HG02970 (cell line): ENCODE data around the gene LYRM9.
"Not testable (repeated sequence)": the region's sequence is repeated elsewhere in the genome, so short reads cannot be mapped to it uniquely, and the experiment has no call there.

Experiments used
- ATAC-seq: cut with Tn5 transposase; IDR thresholded peaks from one replicate; pipeline ENCODE4 v1.9.1; 2021; ENCODE audit warnings: mild to moderate bottlenecking, moderate library complexity, moderate number of reproducible peaks; ENCODE audit not compliant: unreplicated experiment, low FRiP score

The LYRM9 gene

DNA sequence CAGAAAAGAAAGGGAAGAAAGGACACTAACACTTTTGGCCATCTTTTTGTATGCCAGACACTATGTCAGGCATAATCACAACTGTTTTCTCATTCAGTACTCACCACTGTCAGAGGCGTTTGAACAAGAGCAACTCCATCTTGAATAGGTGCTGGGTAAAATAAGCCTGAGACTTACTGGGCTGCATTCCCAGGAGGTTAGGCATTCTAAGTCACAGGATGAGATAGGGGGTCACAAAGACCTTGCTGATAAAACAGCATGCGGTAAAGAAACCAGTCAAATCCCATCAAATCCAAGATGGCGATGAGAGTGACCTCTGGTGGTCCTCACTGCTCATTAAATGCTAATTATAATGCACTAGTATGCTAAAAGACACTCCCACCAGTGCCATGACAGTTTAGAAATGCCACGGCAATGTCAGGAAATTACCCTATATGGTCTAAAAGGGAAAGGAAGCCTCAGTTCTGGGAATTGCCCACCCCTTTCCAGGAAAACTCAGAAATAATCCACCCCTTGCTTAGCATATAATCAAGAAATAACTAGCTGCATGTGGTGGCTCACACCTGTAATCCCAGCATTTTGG, 14.9 kb upstream of the LYRM9 start:
- no peak for ATAC-seq

DNA sequence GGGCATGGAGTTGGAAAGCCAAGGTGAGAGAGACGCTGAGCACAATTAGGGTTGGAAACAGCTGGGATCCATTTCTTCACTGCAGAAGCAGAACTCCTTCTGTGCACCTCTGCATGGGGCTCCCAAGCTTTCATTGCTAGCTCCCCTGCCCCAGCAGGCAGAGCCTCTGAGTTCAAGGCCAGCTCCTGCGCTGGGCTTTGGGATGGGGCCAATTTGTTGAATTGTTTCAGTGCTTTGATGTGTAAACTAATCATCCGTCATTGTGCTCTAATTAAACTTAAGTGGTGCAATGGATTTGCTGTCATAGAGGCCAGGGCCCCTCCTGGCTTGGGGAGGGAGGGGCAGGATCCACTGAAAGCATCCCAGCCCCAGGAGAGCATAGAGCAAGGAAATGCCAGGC, 13.5 kb upstream of the LYRM9 start:
- ATAC-seq = no peak

DNA sequence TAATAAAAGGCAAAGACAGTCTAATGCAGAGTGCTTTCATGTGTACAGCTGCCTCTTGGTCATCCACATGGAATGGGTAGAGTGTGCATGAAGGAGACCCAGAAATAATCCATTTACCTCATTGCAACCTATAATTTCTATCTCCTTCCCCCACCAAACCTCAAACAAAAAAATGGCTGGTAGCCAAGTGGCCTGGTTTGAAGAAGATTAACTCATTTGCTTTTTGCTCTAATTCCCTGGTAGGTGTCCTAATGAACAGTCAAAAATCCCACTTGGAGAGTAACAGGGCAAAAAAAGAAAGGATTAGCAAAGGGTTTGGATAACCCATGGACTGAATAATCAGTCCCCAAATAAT, 13.0 kb upstream of the LYRM9 start:
- ATAC-seq = no peak

DNA sequence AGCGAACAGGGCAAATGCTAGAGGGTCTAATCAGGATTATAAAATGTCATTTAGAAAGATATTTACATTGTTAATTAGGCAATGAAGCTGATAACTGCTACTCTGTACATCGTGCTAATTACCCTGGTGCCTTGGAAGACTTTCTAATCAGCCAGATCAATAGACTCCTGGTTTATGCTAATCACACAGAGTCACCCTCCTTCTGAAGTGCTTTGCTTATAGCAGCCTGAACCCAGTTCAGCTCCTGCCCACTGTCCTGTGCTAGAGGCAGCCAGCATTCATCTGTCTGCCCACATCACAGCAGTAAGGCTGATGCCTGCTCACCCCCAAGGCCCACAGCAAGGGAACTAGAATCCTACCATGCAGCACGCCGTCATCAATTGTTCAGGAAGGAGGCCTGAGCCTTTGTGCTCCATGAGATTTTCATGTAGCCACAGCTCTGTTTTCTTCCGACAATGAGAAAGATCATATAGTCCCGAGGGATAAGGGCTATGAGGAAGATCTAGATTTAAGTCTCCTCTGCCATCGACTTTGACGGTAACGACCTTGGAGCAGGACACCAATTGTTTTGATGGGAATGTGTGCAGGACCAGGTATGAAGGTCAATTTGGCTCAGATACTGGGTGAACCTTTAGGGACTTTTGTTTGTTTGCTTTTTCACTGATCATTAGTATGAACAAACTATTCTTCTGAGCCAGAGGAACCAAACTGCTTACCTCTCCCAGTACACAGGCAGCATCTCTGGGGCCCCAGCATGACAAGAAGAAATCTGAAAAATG, 12.5 kb upstream of the LYRM9 start:
- no peak for ATAC-seq

DNA sequence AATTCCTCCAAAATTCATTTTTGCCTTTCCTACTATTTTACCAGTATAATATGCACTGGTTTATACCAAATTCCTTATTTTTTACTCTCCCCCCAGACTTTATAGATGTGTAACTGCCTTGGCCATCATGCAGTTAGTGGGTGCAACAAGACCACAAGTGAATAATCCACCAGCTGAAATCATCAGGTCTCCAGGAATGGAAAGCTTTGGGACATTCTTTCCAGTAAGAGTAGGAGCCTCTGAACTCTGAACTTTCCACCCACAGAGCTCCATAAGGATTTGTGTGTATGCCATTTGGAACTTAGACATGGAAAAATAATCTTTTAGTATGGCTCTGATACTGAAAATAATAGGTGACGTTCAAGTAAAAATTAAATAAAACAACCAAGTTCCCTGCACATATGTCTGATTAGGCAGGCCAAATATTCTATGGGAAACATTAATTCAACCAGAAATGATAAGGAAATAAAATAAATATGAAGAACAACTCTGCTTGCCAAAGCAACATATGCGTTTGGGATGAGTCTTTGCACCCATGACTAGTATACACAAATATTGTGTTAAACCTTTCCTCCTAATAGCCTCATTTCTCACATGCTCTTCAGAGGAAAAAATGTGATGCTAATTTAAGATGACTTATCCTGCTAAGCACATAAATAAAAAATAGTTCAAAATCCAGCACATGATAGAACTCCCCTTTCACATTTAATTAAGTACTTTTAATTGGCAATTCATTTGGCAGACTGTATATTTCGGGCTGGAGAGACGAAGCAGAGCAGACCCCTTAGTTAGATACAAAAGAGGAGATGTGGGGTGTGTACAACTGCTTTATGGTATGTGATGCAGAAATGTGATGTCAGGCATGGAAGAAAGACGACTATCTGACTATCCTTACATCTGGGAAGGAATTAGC, 11.6 kb upstream of the LYRM9 start:
- ATAC-seq = no peak

DNA sequence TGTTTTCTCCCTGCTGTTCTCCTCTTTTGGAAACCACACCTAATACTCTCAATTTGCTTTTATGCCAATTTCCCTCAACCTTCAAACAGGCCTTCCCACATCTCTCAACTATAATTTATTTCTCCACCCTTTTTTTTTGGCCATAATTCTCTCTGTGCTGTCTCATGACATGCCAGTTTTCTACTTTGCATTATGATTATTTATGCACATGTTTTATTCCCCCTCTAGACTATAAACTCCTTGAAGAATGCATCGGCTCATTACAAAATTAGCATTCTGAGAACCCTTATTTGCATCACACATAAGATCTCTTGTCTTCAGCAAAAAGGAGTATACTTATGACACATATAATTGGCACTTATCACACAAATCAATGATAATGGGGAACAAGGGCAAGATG, 10.9 kb upstream of the LYRM9 start:
- no peak for ATAC-seq

DNA sequence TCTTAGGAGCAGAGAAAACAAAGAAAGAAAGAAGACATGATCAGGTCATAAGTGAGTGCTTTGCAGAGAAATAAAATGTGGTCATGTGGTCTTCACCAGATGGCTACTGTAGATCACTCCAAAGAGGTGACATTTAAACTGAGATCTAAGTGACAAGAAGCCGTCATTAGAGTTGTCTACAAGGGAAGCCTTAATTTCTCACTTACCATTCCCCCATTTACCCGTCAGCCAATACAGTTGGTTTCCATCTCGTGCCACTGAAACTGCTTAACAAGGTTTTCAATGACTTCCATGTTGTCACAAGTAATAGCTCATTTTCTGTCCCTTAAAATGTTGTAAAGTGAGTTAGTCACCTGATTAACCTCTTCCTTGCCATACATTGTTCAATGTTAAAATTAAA, 6.4 kb upstream of the LYRM9 start:
- ATAC-seq = no peak

DNA sequence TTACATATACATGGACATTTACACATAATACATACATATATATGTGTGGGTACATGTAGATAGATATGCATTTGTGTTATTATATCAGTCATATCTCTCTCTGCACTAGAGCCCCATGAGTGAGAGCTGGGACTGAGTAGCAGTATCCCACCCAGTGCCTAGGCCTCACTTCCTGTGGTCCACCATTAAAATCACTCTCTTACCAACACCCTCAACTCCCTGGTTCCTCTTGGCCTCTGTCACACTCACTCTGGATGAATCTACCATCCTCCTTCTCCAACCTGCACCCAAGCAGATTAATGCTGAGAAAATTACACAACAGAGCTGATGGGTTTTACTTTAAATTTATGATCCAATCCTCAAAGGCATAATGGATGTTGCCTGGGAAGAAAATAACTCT, 4.9 kb upstream of the LYRM9 start:
- no peak for ATAC-seq

DNA sequence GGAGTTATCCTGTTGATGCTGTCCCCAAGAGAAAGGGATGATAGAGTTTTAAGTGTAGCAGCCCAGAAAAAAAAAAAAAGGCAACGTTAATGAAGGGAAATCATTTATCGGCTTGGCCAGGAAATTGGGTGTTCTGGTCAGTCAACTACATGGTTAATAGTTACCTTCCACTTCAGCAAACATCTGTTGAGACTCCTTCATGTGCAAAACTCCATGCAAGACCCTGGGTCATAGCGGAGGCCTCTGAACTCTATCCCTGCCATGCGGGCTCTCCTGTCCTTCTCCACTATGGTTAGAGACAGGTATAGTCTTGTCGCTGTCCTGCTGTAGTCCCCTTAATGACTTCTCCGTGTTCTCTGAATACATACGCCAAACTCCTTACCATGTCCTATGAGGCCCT, 3.5 kb upstream of the LYRM9 start:
- ATAC-seq = no peak

DNA sequence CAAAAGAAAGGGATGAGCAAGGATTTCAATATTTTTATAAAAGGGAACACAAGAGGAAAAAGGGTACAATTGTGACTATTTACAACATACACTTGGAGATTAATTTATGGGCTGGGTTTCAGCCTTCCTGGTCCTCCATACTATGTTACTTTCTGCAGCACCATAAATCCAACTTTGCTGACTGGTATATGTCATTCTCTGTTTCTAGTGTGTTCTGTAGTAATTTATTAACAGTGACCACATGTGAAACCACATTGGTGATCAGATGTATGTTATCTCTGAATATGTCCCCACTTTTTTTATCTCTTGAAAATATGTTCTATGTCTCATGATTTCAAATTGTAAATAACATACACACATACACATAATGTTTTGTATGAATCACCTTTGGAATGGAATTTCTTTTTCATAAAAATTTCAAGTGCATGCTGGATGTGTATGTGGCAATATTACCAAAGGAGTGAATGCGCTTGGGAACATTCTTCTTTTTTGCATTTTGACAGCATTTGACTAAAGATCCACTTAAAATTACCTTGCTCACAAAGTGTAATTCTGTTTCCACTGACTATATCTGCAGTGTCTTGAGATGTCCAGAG, 2.9 kb upstream of the LYRM9 start:
- ATAC-seq = no peak

DNA sequence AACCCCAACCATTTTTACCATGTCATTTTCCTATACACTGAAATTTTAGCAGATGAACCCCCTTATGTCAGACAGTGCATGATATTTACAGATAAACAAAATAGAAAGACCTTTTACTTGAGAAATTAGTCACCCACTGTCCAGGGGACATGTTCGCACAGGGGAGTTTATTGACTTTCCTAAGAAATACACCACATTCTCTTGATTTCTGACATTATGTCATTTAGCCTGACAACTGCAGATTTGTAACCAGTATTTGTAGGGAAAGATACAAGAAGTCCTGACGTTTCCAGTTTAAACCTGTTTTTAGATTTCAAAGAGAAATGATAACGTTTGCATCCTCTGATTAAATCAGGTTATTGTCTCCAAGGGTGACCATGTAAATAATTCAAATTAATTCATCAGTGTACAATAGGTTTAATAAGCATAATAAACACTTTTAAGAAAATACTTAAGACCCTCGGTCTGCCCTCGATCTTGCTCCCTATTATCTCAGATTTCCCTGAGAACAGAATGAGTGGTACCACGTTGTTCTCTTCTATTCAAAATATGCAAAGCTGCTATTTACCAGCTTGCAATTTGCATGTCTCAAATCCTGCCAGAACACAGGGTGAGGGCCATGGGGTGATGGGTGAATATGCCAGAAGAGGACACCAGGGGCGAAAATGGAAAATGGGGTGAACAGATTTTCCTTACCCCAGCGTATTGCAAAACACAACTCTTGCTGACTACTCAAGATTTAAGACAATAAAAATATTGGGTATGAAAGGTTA, 2.1 kb upstream of the LYRM9 start:
- no peak for ATAC-seq

DNA sequence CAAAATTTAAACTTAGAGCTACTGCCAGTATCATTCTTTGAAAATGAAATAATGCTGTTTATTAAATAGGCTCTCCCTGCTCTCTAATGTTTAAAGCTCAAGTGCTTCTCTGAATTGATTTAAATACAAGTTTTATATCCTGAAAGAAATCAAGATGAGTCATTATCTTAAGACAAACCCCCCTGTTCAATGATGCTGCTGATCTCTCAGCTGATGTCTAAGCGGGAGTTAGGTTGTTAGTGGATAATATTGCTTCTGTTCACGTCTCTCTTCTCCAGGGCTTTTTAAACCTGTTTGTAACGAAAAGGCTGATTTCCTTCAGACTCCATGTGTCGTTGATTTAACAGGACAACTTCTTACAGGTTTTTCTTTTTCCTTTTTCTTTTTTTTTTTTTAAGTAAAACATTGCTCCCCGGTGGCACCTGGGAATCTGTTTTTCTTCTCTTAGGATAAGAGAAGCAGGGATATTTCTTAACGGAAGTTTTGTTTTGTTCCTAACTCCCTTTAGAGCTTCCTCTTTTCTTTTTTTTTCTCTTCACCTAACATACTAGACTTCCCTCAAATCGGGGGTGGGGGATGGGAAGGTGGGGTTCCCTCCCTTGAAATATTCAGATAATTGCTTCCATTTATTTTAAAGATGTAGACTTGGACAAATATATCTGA, 807 bp upstream of the LYRM9 start:
- no peak for ATAC-seq

DNA sequence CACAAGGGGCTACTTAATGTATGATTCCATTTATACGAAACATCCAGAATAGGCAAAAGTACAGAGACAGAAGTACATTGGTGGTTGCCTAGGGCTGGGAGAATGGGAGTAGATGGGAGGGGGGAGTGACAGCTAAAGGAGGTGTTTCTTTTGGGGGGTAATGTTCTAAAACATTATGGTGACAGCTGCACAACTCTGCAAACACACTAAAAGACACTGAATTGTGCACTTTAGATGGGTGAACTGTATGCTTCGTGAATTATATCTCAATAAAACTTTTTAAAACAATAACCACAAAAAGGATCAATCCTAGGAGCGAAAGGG, 661 bp downstream of the LYRM9 start:
- ATAC-seq = no peak

DNA sequence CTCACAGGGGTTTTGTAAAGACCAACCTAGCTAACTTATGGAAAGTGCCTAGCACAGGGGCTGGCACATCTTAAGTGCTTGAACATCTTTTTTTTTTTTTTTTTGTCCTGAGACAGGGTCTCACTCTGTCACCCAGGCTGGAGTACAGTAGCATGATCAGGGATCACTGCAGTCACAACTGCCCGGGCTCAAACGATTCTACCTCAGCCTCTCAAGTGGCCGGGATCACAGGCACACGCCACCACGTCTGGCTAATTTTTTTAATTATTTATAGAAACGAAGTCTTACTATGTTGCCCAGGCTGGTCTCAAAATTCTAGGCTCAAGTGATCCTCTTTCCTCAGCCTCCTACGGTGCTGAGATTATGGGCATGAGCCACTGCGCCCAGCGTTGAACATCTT, 1.3 kb downstream of the LYRM9 start:
- no peak for ATAC-seq

DNA sequence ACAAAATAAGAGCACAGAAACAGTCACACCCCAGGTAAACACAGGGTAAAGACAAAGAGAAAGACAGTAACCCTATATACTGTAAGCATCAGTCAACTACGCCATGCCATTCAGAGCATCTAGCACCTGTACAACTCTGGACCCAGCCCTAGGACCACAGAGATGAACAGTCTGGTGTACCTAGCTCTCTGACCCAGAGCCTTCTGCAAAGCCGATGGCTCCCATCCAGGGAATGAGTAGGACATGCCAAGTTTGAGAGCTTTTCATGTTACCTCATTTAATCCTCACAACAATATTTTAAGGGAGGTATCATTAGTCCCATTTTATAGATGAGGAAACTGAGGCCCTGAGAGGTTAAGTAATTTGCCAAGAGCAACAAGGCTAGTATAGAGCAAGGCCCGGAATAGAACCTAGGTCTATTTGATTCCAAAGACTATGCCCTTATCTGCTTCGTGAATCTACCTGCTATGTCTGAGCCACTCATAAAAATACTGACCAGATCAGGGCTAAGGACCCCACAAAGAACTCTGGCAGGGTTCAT, 3.4 kb downstream of the LYRM9 start:
- ATAC-seq = no peak

DNA sequence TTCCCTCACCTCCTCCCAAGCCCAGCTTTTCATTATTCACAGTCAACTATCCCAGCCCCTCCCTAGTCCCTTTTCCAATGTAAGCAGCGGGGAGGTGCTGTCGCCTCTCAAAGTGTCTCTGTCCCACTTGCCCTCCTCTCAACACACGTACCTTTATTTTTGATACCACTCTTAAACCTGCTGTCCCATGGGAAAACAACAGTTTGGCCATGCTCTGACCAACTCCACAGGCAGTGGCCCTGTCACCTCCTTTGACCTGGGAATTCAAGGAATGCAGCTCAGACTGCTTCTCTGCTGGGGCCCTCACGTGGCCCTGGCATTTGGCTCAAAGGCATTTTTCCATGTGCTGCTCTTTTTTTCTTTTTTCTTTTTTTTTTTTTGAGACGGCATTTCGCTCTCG, 4.2 kb downstream of the LYRM9 start:
- ATAC-seq = no peak

DNA sequence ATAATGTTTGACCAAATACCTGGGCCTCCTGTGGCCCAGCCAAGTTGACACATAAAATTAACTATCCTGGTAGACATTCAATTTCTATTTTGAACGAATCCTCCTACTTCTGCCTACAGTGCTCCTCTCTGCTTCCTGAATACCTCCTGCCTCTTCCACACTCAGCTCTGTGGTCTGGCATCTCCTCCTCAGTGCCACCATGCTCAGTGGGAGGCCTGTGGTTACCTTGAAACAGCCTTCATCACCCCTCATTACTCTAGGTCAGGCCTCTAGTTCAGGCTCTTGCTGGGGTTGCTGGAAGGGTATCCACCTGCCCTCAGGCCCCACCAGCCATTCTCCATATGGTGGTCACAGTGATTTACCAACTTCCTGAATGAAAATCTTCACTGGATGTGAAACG, 5.1 kb downstream of the LYRM9 start:
- no peak for ATAC-seq

DNA sequence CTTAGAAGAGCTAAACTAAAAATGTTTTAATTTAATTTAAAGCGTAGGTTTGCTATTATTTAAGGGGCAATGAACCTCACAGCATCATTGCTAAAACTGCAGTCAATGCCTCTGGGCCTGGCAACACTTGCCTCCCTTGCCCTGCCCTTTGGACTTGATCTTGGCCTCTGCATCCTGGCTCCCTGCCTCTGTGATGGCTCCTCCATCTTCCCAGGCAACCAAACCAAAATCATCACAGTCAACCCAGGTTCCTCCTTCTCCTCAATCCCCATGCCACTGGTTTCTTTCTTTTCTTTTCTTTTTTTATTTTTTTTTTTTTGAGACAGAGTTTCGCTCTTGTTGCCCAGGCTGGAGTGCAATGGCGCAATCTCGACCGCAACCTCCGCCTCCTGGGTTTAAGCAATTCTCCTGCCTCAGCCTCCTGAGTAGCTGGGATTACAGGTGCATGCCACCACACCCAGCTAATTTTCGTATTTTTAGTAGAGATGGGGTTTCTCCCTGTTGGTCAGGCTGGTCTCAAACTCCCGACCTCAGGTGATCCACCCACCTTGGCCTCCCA, 6.7 kb downstream of the LYRM9 start:
- ATAC-seq = not testable (repeated sequence)

DNA sequence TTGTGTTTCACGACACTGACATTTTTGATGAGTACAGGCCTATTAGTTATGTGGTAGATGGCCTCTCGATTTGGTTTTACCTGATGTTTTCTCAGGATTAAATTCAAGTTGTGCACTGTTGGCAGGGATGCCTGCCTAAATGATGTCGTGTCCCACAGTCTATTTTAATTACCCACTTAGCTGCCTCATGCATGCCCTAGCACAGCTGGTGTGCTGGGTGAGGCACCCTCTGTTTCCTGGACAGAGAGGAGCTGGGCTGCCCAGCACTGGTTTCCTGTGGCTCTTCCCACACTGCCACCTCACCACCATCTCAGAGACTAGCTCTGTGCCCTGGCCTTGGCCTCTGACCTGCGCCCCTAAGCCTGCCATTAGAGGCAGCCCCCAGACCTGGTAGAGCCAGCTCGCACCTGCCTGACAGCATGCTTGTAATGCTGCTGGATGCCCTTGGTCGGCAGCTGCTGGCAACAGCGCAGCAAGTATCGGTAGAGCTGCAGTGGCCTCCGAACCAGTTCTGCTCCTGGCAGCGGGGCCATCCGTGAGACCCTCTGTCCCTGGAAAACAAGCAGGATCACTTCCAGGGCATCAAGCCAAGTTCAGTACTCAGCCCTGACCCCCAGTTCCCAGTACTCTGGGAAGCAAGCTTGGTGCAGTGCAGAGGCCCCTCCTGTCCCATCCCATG, 10.9 kb downstream of the LYRM9 start:
- ATAC-seq = no peak
